Activated CD8-positive, alpha-beta memory T cell treated with anti-CD3 and anti-CD28 coated beads, Interleukin-2, amount 50 U/mL, for 1 hour (primary cell): Measurements from ENCODE around the gene AMZ1.
"Not testable (repeated sequence)": the region's sequence is repeated elsewhere in the genome, so short reads cannot be mapped to it uniquely, and the experiment has no call there.

ENCODE experiments used
- DNase-seq: peaks from one replicate; pipeline ENCODE4 v3.0.0-alpha.2; 2020; ENCODE audit errors: extremely low read depth

Gene AMZ1

DNA sequence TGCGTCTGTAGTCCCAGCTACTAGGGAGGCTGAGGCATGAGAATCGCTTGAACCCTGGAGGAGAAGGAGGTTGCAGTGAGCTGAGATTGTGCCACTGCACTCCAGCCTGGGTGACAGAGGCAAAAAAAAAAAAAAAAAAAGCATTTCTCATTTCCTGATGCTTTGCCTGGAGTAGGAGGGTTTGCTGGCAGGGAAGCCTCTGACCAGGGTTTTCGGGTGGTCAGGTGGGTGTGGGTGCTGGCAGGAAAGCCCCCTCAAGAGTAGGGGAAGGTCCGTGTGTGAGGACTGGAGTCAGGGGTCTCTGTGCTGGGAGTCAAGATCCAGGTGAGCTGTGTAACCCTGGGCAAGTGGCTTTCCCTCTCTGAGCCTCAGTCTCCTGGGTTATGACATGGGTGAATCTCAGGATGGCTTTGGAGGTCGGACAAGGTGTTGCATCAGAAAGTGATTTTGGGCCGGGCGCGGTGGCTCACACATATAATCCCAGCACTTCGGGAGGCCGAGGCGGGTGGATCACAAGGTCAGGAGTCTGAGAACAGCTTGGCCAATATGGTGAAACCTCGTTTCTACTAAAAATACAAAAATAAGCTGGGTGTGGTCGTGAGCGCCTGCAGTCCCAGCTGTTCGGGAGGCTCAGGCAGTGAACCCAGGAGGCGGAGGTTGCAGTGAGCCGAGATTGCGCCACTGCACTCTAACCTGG, 3.2 kb downstream of the AMZ1 start:
- DNase-seq, result no peak

DNA sequence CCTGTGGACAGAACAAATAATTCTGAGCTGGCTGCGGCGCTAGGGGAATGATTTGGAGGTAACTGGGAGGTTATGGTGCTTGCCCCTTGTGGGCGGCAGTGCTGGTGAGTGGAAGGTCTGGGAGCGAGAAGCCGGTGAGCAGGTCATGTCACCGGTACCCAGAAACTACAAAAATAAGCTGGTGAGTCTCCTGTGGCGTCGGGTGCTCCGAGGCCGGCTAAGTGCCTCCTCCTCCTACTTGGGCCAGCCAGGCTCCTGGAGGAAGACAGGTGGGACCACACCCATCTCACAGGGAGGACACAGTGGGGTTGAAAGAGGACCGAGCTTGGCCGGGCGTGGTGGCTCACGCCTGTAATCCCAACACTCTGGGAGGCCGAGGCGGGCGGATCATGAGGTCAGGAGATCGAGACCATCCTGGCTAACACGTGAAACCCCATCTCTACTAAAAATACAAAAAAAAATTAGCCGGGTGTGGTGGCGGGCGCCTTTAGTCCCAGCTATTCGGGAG, 4.0 kb downstream of the AMZ1 start:
- not testable (repeated sequence) for DNase-seq

DNA sequence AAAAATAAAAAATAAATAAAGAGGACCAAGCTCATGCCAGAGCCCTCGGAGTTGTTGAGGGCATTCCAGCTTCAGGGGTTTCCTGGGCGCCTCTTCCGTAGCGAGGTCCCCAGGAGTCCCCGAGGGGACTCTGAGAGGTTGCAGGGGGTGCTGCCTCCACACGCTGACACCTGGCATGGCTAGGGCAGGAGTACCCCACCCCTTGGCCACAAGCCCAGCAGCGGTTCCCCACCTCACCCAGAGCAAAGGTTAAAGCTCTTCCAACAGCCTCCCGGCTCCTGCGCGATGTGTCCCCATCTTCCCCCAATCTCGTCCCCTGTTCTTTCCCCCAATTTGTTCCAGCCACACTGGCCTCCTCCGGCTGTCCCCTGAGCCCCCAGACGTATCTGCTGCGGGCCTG, 4.5 kb downstream of the AMZ1 start:
- DNase-seq, result no peak

DNA sequence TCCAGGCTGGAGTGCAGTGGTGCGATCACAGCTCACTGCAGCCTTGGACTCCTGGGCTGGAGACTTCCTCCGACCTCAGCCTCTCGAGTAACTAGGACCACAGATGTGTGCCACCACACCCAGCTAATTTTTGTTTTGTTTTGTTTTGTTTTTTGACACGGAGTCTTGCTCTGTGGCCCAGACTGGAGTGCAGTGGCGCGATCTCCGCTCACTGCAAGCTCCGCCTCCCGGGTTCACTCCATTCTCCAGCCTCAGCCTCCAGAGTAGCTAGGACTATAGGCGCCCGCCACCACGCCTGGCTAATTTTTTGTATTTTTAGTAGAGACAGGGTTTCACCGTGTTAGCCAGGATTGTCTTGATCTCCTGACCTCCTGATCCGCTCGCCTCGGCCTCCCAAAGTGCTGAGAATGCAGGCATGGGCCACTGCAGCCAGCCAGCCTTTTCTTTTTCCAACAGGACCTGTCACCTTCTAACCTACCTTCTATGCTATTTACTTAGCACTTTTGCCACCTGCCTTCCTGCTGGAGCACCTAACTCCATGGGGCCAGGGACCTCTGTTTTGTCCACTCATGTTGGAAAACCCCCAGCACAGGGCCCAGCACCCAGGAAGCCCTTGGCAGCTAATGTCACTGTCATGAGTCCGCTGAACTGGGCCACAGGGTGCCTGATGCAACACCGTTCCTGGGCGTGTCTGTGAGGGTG, 5.6 kb downstream of the AMZ1 start:
- not testable (repeated sequence) for DNase-seq

DNA sequence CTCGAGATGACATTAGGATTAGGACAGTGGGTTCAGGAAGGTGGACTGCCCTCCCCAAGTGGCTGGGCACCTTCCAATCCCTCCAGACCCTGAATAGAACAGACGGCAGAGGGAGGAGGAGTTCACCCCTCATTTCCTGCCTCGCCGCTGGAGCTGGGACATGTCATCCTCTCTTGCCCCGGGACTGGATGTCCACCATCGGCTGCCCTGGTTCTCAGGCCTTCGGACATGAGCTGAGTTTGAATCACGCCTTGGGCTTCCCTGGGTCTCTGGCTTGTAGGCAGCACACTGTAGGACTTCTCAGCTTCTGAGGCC, 6.1 kb downstream of the AMZ1 start:
- DNase-seq, result not testable (repeated sequence)

DNA sequence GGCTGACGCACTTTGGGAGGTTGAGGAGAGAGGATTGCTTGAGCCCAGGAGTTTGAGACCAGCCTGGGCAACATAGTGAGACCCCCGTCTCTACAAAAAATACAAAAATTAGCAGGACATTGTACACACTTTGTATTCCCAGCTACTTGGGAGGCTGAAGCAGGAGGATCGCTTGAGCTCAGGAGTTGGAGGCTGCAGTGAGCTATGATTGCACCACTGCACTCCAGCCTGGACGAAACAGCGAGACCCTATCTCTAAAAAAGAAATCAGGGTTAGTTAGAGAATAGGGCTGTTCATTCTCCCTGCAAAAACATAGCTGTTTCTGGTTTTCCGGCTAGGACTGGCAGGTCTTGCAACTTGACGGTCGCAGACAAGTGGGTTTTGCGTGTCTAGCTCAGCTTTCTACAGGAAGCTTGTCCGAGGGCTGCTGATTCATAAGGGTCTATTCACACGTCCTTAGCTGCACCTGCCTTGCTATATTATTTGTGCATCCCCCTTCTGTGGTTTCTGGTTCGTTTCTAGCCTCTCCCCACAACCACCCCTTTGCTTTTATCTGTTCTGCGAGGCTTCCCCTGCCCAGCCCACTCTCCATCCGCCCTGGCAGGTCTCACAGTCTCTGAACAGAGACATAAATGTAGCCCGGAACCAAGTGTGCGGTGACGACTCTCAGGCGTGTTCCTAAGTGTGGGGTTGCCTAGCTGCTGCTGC, 10.7 kb downstream of the AMZ1 start:
- peak; percentile 69 for DNase-seq

DNA sequence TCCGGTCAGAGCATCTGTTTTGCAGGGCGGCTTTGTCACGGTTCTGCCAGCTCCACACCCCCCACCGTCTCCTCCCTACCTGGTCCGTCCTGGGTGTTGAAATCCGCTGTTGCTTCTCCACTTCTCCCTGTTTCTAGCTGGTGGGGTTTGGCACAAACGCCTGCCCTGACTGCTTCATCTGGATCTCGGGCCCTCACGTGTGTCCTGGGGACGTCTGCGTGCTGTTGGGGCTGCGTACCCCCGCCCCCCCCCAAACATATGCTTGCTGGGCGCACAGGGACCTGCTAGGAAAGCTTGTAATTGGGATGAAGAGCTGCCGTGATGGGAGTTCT, 11.3 kb downstream of the AMZ1 start:
- DNase-seq, result no peak

DNA sequence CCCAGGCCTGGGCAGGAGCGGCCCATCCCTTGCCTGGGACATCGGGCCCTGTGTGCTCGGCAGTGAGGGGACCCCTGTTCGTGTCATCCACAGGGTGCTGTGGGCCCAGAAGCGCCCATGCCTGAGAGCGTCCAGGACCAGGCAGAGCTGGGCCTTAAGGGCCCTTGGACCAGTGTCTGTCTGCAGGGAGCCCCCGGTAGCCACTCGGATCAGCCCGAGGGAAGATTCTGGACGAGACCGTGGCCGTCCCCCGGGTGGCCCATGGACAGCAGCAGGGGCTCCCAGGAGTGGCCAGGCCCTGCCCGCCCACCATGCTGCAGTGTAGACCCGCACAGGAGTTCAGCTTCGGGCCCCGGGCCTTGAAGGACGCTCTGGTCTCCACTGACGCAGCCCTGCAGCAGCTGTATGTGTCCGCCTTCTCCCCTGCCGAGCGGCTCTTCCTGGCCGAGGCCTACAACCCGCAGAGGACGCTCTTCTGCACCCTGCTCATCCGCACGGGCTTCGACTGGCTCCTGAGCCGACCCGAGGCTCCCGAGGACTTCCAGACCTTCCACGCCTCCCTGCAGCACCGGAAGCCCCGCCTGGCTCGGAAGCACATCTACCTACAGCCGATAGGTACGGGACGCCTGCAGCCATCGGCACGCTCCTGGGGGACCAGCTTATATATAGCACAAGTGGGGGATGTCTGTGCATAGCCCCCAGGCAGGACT, 12.3 kb downstream of the AMZ1 start:
- DNase-seq, result no peak

DNA sequence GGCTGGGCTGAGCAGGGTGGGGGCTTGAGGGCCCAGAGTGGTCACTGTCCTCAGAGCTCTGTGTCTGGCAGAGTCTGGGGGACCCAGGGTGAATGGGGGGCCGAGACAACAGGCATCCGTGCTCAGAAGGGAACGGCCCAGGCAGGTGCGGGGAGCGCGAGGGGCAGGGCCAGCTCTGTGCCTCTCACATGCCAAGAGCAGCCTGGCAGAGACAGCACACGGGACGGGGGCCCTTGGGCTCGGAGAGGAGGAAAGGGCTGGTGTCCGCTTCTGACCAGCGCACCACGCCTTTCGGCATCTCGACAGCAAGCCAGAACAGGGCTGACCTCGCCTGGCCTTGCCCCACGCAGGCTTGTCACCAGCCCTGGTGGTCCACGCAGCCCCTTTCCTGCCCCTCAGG, 13.4 kb downstream of the AMZ1 start:
- no peak for DNase-seq

DNA sequence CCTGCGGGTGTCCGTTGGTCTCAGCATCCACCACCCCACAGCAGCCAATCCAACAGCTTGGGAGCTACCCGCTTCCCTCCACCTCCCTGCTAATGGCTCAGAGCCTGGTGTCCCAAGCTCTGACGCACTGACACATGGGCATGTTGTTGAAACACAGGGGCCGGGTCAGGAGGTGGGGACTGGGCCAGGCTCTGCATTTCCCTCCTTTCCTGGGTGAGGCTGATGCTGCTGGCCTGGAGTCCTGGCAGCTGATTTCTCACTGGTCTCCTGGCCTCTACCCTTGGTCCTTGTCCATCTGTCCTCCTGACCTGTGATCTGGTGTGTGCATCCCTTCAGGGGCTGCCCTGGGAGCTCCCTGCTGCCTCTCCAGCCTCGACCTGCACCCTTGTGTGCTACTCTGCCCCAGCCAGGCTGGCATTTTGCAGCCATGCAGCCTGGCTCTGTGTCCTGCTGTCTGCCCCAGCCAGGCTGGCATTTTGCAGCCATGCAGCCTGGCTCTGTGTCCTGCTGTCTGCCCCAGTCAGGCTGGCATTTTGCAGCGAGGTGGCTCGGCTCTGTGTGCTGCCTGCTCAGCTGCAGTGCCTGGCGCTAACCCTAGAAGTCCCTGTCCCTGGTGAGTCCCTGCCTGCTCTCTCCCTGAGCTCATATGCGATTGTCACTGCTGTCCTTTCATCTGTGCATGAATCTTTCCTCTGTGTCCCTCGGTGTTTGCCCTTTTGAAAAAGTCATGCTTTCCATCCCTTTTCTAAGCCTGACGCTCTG, 14.0 kb downstream of the AMZ1 start:
- DNase-seq, result no peak

DNA sequence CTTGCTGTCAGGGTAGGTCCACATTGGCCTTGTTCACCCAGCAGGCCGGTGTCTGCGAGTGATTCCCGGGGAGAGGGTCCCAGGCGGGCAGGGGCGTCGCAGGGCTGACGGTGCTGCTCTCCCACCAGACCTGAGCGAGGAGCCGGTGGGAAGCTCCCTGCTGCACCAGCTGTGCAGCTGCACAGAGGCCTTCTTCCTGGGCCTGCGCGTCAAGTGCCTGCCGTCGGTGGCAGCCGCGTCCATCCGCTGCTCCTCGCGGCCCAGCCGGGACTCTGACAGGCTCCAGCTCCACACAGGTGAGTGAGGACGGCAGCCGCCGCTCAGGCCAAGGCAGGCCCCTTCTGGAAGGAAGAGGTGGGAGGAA, 14.6 kb downstream of the AMZ1 start:
- DNase-seq, result no peak

DNA sequence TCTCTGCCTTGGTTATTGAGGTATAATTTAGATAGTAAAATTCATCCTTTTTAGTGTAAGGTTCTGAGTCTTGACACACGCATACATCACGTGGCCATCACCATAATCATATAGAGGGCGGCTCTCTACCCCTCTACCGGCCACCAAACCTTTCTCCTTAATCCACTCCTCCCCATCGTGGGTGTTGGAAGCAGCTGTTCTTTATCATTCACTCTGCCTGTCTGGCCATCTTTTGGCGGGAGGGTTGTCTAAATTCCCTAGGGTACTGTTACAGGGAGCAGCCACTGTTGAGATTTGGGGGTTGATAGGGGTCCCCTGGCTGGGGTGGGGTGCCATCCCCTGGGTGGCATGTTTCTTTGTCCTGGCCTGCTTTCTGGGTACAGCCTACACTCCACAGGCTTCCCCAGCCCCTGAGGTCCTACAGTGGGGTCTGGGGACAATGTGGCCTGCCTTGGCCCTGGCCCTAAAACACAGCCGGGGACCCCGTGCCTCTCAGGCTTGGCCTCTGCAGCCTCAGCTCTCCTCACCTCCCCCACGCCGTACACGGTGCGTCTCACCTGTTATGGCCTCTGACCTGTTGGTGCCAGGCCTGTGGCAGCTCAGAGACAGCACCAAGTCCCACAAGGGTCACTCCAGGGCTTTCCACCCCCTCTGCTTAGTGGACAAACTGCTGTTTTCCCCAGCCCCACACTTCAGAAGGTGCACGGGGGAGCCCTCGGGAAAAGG, 17.5 kb downstream of the AMZ1 start:
- DNase-seq, result no peak

DNA sequence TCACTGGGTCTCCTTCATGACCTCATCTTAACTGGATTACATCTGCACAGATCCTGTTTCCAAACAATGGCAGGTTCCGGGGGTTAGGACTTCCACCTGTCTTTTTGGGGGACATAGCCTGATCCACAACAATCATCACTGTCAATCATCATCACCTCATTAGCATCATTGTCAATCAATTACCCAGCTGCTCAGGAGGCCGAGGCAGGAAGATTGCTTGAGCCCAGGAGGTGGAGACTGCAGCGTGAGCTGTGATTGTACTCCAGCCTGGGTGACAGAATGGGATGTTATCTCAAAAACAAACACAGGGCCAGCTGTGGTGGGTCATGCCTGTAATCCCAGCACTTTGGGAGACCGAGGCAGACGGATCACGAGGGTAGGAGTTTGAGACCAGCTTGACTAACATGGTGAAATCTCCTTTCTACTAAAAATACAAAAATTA, 18.7 kb downstream of the AMZ1 start:
- no peak for DNase-seq

DNA sequence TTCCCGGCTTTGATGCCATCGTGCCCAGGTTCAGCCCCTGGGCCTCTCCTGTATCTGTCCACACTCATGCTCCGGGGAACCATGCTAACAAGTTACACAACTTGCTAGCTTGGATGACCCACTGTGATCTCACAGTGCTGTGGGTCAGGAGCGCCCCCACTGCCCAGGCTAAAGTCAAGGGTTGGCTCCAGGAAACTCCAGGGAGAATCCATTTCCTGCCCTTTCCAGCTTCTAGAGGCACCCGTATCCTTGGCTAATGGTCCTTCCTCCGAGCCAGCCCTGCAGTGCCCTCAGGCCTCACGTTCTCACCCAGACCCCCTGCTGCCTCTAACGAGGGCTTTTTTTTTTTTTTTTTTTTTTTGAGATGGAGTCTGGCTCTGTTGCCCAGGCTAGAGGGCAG, 19.5 kb downstream of the AMZ1 start:
- no peak for DNase-seq

DNA sequence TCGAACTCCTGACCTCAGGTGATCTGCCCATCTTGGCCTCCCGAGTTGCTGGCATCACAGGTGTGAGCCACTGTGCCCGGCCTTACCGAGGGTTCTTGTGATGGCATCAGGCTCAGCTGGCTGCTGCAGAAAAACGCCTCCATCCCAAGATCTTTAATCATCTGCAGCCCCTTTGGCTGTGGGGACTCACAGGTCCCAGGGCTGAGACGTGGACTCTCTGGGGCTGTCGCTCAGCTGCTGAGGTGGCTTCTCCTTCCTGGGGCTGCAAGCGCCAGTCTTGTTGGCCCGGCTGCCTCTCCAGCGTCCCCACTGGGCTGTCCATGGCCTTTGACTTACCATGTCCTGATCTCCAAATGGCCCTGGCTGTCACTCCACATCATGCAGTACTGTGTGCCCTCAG, 20.0 kb downstream of the AMZ1 start:
- no peak for DNase-seq

DNA sequence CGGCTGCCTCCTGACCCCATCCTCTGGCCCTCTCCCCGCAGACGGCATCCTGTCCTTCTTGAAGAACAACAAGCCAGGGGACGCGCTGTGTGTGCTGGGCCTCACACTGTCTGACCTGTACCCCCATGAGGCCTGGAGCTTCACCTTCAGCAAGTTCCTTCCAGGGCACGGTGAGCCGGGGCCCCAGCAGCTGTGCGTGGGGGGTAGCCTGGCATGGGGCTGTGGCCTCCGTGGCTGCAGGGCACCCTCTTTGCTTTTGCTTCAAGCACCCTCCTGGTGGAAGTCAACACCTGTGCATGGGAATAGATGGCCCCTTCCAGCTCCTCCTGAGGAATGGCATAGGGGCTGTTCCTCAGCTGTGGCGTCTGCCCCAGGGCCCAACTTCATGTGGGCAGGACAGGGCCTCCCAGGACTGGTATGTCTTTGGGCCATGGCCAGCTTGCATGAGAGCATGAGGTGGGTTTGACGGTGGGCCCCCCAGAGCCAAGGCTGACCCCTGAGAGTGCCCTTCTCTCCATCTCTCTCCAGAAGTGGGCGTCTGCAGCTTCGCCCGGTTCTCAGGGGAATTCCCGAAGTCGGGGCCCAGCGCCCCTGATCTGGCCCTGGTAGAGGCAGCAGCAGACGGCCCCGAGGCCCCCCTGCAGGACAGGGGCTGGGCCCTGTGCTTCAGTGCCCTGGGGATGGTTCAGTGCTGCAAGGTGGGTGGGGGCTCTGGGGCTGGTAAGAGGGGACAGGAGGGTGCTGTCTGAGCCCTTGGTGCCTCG, 20.7 kb downstream of the AMZ1 start:
- no peak for DNase-seq

DNA sequence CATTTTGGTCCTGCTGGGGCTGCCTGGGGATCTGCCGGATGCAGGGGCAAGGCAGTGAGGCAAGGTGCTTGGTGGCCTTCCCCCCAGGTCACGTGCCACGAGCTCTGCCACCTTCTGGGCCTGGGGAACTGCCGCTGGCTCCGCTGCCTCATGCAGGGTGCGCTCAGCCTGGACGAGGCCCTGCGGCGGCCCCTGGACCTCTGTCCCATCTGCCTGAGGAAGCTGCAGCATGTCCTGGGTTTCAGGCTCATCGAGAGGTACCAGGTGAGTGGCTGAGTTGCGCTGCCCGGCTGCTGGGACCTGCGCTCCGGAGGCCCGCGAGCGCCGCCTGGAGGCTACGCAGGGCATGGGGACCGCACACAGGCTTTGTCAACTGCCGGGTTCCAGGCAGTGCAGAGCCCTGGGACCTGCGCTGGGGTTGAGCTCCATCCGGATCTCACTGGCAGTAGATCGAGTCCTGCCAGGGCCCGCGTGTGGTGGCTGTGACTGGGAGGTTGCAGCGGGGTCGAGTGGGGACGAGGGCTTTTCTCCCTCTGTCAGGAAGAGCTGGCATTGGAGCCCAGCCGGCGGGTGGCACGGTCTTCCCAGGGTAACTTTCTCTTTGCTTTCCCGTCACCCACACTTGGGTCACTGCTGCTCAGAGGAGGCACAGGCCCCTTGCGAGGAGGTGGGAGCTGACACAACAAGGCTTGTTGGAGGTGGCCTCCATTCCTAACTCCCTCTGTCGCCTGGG, 21.7 kb downstream of the AMZ1 start:
- no peak for DNase-seq

DNA sequence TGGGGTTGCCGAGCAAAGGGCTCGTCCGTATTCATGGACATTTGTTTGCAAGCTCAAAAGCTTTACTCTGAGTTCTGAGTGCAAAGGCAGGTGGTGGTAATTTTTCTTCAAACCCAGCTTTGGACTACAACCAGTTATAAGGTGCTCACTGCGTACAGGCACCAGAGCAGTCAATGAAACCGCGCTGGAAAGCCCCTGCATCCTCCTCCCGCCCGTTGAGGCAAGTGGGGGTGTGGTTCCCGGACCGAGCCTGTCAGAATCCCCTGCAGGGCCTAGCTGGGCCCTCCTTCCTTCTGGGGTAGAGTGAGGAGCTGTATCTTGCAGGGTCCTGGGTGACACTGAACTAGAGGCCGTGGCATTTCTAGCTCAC, 22.3 kb downstream of the AMZ1 start:
- DNase-seq, result no peak

DNA sequence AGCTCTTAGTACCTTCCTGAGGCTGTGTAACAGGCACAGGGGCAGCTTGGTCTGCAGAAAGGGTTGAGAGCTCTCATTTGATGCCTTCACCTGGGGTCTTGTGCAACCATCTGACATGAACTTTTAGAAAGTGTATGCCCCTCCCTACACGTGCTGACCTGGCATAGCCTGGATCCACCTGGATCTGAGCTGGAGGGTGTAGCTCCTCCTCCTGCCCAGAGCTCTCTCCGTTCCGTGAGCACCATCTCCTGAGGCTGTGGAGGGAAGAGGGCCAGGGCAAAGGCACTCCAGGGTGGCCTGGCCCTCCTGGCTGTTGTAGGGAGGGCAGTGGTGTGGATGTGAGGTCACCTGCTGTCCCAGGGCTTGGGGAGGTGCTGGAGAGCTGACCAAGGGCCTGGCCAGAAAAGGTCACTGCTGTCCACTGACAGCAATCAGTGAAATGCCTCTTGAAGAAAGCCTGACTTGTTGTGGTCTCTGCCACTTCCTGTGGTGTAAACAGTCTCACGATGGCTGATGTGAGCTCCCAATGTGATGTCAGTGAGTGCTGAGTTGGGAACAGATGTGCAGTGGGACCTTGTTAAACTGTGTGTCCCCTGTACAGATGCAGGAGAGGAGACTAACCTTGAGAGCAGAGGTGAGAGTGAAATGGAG, 23.0 kb downstream of the AMZ1 start:
- DNase-seq, result no peak
